ENCODE data around the gene NKX2-4.
"Not testable (repeated sequence)": the region's sequence is repeated elsewhere in the genome, so short reads cannot be mapped to it uniquely, and the experiment has no call there.

NKX2-4 gene

GRCh38 chr20:21397341-21398108 lies at the start of gene NKX2-4:
Gene NKX2-4 (minus strand): TSS chr20:21397526. CDS start chr20:21397399, 127 bp downstream.
- no peak for DNase-seq

GRCh38 chr20:21437816-21438215 lies 40.5 kb upstream of the NKX2-4 start:
- no peak for DNase-seq

GRCh38 chr20:21437248-21437647 lies 39.9 kb upstream of the NKX2-4 start:
- DNase-seq, result no peak

GRCh38 chr20:21436205-21436604 lies 38.9 kb upstream of the NKX2-4 start:
- no peak for DNase-seq

- no peak for DNase-seq
Observed at GRCh38 chr20:21435576-21435975, 38.2 kb upstream of the NKX2-4 start.

- no peak for DNase-seq
Observed at GRCh38 chr20:21433329-21433890, 36.1 kb upstream of the NKX2-4 start.

GRCh38 chr20:21432911-21433310 lies 35.6 kb upstream of the NKX2-4 start:
- no peak for DNase-seq

GRCh38 chr20:21430020-21430419 lies 32.7 kb upstream of the NKX2-4 start:
- no peak for DNase-seq

- DNase-seq, result no peak
Observed at GRCh38 chr20:21424846-21425245, 27.5 kb upstream of the NKX2-4 start.

GRCh38 chr20:21423712-21424111 lies 26.4 kb upstream of the NKX2-4 start:
- not testable (repeated sequence) for DNase-seq

- DNase-seq, result no peak
Observed at GRCh38 chr20:21421601-21422236, 24.4 kb upstream of the NKX2-4 start.

- not testable (repeated sequence) for DNase-seq
Observed at GRCh38 chr20:21419147-21419546, 21.8 kb upstream of the NKX2-4 start.

GRCh38 chr20:21413996-21414395 lies 16.7 kb upstream of the NKX2-4 start:
- DNase-seq, result not testable (repeated sequence)

GRCh38 chr20:21411725-21412124 lies 14.4 kb upstream of the NKX2-4 start:
- no peak for DNase-seq

- no peak for DNase-seq
Observed at GRCh38 chr20:21399005-21399475, 1.7 kb upstream of the NKX2-4 start.

GRCh38 chr20:21398109-21399004 lies 1.0 kb upstream of the NKX2-4 start:
- no peak for DNase-seq

- no peak for DNase-seq
Observed at GRCh38 chr20:21396599-21397340, 556 bp downstream of the NKX2-4 start.

GRCh38 chr20:21395666-21396598 lies 1.4 kb downstream of the NKX2-4 start:
- no peak for DNase-seq

- DNase-seq, result no peak
Observed at GRCh38 chr20:21395051-21395665, 2.2 kb downstream of the NKX2-4 start.

- DNase-seq, result no peak
Observed at GRCh38 chr20:21394551-21394950, 2.8 kb downstream of the NKX2-4 start.

Measured in AML-193 (cell line).